HepG2 (cell line): ENCODE measurements around the gene CCDC183. TPM values are rescaled to one million over a fixed set of nuclear protein-coding genes. Genes with fewer than 3 reads are reported as not detected.

Experiments used
- ARID2 ChIP-seq: sonication (generic); formaldehyde crosslinking; IDR thresholded peaks from 2 replicates; pipeline ENCODE4 v1.8.1; 2022; ENCODE audit warnings: mild to moderate bottlenecking, missing genetic modification reagents, borderline replicate concordance
- CSRNP1 ChIP-seq: sonication (generic); formaldehyde crosslinking; IDR thresholded peaks from 2 replicates; pipeline ENCODE4 v1.8.1; 2023; ENCODE audit warnings: mild to moderate bottlenecking, missing genetic modification reagents
- ELF1 ChIP-seq: sonication (generic); formaldehyde crosslinking; IDR thresholded peaks from 2 replicates; pipeline ENCODE4 v1.4.0; 2020; ENCODE audit warnings: missing genetic modification reagents
- FOXA3 ChIP-seq: IDR thresholded peaks from 2 replicates; pipeline ENCODE4 v1.6.1; 2016; ENCODE audit warnings: missing genetic modification reagents, missing compliant biosample characterization
- NONO ChIP-seq, 2 experiments: fragments of 450-650 bp in 1 of 2; sonication (generic) in 1 of 2; formaldehyde crosslinking in 1 of 2; IDR thresholded peaks in 1 of 2; conservative IDR thresholded peaks in 1 of 2; 2 replicates each; pipeline versions ENCODE4 v1.6.1 to v1.8.0; 2017 to 2022; ENCODE audit warnings: mild to moderate bottlenecking in 1 of 2, missing genetic modification reagents in 1 of 2, moderate library complexity in 1 of 2
- PCBP1 ChIP-seq: fragments of 200-400 bp; formaldehyde crosslinking; IDR thresholded peaks from 2 replicates; pipeline ENCODE4 v1.6.1; 2017; ENCODE audit warnings: mild to moderate bottlenecking, low read depth, low read length, borderline replicate concordance
- RXRB ChIP-seq: IDR thresholded peaks from 2 replicates; pipeline ENCODE4 v1.6.1; 2016; ENCODE audit warnings: borderline replicate concordance, missing genetic modification reagents, missing compliant biosample characterization
- SUZ12 ChIP-seq: fragments of 150-350 bp; IDR thresholded peaks from 2 replicates; pipeline ENCODE4 v1.6.1; 2014; ENCODE audit warnings: low read depth, low read length
- TSC22D2 ChIP-seq: sonication (generic); formaldehyde crosslinking; IDR thresholded peaks from 2 replicates; pipeline ENCODE4 v1.5.1; 2020; ENCODE audit warnings: missing genetic modification reagents, mild to moderate bottlenecking, borderline replicate concordance
- ZNF225 ChIP-seq: sonication (generic); formaldehyde crosslinking; IDR thresholded peaks from 2 replicates; pipeline ENCODE4 v1.4.0; 2020; ENCODE audit warnings: mild to moderate bottlenecking, missing genetic modification reagents
- polyA plus RNA-seq, 8 experiments: library from polyadenylated mRNA; depleted of rRNA in 3 of 8; stranded (reverse) in 7 of 8; unstranded in 1 of 8; fragments of >200 nt; fragmentation: Illumina TruSeq in 4 of 8; extraction: Trizol in 4 of 8; gene quantifications; 2 replicates each; pipeline versions ENCODE4 v1.2.1 to v1.2.3, GENCODE V29; 2011 to 2016; ENCODE audit warnings: low read depth in 4 of 8, missing spikeins in 1 of 8, mixed read lengths in 1 of 8; ENCODE audit not compliant: insufficient read depth in 1 of 8
- total RNA-seq, 5 experiments: library from RNA; depleted of rRNA; stranded (reverse); fragments of >200 nt; fragmentation: Illumina TruSeq; extraction: Trizol; gene quantifications; 2 replicates each; pipeline ENCODE4 v1.2.3, GENCODE V29; 2016; ENCODE audit warnings: low read depth in 1 of 5
- TF ChIP-seq, protein P1 (sequence below): IDR thresholded peaks from 2 replicates; pipeline ENCODE4 v1.6.1; 2016; ENCODE audit warnings: mild to moderate bottlenecking
- TF ChIP-seq, protein P2 (sequence below), 2 experiments: fragments of 450-650 bp in 1 of 2; sonication (generic) in 1 of 2; formaldehyde crosslinking in 1 of 2; IDR thresholded peaks; 2 replicates each; pipeline versions ENCODE4 v1.6.1 to v1.8.0; 2016 to 2022; ENCODE audit warnings: antibody characterized with exemption in 1 of 2, mild to moderate bottlenecking in 1 of 2, missing genetic modification reagents in 1 of 2
- TF ChIP-seq, protein P3 (sequence below): sonication (generic); formaldehyde crosslinking; IDR thresholded peaks from 2 replicates; pipeline ENCODE4 v1.4.0; 2020; ENCODE audit warnings: missing genetic modification reagents

The CCDC183 gene
- total and polyA plus RNA-seq, 2 of the 13 experiments (the other 11 are each of a cell fraction or from before 2014, with no cell fraction given): 5.0 to 66.4 TPM

DNA sequence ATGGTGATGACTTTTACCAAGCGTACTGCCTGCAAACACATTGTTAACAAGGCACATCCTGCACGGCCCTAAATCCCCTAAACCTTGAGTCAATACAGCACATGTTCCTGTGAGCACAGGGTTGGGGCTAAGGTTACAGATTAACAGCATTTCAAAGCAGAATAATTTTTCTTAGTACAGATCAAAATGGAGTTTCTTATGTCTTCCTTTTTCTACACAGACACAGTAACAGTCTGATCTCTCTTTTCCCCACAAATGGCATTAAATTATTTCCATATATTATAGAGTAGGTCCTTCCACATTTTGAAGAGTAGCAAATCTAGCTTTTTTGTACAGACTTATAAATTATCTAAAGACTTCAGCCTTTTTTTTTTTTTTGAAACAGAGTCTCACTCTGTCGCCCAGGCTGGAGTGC lies 6.6 kb upstream of the CCDC183 start (continued):
- TF ChIP-seq TSC22D2 (CRISPR knock-in tag) (no peak), RXRB (CRISPR knock-in tag) (peak; percentile 4; the same call in 1 of the 2 replicates), FOXA3 (peak; percentile 85), ELF1 (CRISPR knock-in tag) (no peak), ARID2 (CRISPR knock-in tag) (no peak), SUZ12 (no peak), ZNF225 (no peak), CSRNP1 (CRISPR knock-in tag) (no peak), NONO (IDR thresholded peaks at IDR 0.05) (no peak), NONO (CRISPR knock-in tag; conservative IDR thresholded peaks at IDR 0.05) (0 out of 2 replicates have a peak, but pooled peaks have one; percentile 27), PCBP1 (no peak)
- TF ChIP-seq, protein P1, sequence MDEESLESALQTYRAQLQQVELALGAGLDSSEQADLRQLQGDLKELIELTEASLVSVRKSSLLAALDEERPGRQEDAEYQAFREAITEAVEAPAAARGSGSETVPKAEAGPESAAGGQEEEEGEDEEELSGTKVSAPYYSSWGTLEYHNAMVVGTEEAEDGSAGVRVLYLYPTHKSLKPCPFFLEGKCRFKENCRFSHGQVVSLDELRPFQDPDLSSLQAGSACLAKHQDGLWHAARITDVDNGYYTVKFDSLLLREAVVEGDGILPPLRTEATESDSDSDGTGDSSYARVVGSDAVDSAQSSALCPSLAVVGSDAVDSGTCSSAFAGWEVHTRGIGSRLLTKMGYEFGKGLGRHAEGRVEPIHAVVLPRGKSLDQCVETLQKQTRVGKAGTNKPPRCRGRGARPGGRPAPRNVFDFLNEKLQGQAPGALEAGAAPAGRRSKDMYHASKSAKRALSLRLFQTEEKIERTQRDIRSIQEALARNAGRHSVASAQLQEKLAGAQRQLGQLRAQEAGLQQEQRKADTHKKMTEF: 0 out of 2 replicates have a peak, but pooled peaks have one; percentile 5
- TF ChIP-seq, protein P2, sequence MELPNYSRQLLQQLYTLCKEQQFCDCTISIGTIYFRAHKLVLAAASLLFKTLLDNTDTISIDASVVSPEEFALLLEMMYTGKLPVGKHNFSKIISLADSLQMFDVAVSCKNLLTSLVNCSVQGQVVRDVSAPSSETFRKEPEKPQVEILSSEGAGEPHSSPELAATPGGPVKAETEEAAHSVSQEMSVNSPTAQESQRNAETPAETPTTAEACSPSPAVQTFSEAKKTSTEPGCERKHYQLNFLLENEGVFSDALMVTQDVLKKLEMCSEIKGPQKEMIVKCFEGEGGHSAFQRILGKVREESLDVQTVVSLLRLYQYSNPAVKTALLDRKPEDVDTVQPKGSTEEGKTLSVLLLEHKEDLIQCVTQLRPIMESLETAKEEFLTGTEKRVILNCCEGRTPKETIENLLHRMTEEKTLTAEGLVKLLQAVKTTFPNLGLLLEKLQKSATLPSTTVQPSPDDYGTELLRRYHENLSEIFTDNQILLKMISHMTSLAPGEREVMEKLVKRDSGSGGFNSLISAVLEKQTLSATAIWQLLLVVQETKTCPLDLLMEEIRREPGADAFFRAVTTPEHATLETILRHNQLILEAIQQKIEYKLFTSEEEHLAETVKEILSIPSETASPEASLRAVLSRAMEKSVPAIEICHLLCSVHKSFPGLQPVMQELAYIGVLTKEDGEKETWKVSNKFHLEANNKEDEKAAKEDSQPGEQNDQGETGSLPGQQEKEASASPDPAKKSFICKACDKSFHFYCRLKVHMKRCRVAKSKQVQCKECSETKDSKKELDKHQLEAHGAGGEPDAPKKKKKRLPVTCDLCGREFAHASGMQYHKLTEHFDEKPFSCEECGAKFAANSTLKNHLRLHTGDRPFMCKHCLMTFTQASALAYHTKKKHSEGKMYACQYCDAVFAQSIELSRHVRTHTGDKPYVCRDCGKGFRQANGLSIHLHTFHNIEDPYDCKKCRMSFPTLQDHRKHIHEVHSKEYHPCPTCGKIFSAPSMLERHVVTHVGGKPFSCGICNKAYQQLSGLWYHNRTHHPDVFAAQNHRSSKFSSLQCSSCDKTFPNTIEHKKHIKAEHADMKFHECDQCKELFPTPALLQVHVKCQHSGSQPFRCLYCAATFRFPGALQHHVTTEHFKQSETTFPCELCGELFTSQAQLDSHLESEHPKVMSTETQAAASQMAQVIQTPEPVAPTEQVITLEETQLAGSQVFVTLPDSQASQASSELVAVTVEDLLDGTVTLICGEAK (IDR thresholded peaks at IDR 0.05): no peak
- TF ChIP-seq, protein P2 (CRISPR knock-in tag; IDR thresholded peaks at IDR 0.05): no peak
- TF ChIP-seq, protein P3, sequence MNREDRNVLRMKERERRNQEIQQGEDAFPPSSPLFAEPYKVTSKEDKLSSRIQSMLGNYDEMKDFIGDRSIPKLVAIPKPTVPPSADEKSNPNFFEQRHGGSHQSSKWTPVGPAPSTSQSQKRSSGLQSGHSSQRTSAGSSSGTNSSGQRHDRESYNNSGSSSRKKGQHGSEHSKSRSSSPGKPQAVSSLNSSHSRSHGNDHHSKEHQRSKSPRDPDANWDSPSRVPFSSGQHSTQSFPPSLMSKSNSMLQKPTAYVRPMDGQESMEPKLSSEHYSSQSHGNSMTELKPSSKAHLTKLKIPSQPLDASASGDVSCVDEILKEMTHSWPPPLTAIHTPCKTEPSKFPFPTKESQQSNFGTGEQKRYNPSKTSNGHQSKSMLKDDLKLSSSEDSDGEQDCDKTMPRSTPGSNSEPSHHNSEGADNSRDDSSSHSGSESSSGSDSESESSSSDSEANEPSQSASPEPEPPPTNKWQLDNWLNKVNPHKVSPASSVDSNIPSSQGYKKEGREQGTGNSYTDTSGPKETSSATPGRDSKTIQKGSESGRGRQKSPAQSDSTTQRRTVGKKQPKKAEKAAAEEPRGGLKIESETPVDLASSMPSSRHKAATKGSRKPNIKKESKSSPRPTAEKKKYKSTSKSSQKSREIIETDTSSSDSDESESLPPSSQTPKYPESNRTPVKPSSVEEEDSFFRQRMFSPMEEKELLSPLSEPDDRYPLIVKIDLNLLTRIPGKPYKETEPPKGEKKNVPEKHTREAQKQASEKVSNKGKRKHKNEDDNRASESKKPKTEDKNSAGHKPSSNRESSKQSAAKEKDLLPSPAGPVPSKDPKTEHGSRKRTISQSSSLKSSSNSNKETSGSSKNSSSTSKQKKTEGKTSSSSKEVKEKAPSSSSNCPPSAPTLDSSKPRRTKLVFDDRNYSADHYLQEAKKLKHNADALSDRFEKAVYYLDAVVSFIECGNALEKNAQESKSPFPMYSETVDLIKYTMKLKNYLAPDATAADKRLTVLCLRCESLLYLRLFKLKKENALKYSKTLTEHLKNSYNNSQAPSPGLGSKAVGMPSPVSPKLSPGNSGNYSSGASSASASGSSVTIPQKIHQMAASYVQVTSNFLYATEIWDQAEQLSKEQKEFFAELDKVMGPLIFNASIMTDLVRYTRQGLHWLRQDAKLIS (CRISPR knock-in tag): no peak
